SU-DHL-6 (cell line): ENCODE results near the gene GCNT3.

Source experiments
- EZH2phosphoT487 ChIP-seq: fragments of 200-600 bp; sonication (generic), shearing (Covaris generic); conservative IDR thresholded peaks from 2 replicates; pipeline ENCODE4 v1.6.1; 2018; ENCODE audit warnings: mild to moderate bottlenecking, antibody characterized with exemption, low read length, moderate library complexity, mixed read lengths
- TF ChIP-seq, protein P1 (sequence below): fragments of 200-600 bp; sonication (generic); IDR thresholded peaks from one replicate; pipeline ENCODE4 v1.5.1; 2017; ENCODE audit warnings: antibody characterized with exemption, mild to moderate bottlenecking, low read length, moderate library complexity; ENCODE audit not compliant: insufficient read depth, poor library complexity, severe bottlenecking

- TF ChIP-seq, protein P1, sequence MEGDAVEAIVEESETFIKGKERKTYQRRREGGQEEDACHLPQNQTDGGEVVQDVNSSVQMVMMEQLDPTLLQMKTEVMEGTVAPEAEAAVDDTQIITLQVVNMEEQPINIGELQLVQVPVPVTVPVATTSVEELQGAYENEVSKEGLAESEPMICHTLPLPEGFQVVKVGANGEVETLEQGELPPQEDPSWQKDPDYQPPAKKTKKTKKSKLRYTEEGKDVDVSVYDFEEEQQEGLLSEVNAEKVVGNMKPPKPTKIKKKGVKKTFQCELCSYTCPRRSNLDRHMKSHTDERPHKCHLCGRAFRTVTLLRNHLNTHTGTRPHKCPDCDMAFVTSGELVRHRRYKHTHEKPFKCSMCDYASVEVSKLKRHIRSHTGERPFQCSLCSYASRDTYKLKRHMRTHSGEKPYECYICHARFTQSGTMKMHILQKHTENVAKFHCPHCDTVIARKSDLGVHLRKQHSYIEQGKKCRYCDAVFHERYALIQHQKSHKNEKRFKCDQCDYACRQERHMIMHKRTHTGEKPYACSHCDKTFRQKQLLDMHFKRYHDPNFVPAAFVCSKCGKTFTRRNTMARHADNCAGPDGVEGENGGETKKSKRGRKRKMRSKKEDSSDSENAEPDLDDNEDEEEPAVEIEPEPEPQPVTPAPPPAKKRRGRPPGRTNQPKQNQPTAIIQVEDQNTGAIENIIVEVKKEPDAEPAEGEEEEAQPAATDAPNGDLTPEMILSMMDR = peak; percentile 28
- TF ChIP-seq EZH2phosphoT487 = no peak
Observed at GRCh38 chr15:59642351-59642750, 30.8 kb downstream of the GCNT3 start.
